ENCODE results near the gene RNU6-7.

Gene RNU6-7

GRCh38 chr14:32201816-32202490, at the start of gene RNU6-7:
Gene RNU6-7, plus strand, starts transcription at chr14:32202045.
- no peak for FAIRE-seq

GRCh38 chr14:32166029-32166428, 35.8 kb upstream of the RNU6-7 start:
- no peak for FAIRE-seq

DNA sequence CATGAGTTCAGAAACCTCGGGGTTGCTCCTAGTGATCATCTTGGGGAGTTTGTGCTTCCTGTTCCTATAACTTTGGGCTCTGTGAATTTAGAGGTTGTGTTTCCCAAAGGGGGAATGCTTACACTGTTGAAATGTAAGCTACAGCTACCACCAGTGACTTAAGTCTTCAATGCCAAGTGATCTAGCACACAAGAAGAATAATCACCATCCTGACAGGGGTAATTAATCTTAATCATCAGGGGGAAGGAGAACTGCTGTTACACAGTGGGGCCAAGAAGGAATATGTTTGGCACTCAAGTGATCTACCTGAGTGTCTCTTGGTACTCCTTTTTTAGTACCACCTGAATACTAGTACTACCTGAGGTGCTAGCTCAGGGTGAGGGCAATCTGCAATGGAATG, 34.9 kb upstream of the RNU6-7 start:
- FAIRE-seq: no peak

- FAIRE-seq: no peak
Observed at GRCh38 chr14:32167907-32168306, 33.9 kb upstream of the RNU6-7 start.

GRCh38 chr14:32169191-32169590, 32.7 kb upstream of the RNU6-7 start:
- no peak for FAIRE-seq

DNA sequence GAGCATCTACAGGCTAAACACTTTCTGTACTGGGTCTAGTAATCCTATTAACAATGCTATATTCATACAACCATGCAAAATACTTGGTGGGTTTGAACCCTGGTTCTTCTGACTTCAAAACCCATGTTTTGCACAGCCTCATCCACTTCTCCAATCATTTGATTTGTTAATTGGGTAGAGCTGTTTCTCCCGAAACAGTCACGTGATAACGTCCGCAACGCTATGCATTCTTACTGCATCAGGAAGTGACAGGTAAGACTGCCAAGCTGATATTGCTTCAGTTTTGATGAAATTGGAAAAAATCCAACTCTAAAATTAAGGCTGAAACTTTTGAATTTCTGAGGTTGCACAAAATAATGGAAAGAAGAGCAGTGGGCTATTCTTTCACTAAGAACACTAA, 30.4 kb upstream of the RNU6-7 start:
- FAIRE-seq: no peak

DNA sequence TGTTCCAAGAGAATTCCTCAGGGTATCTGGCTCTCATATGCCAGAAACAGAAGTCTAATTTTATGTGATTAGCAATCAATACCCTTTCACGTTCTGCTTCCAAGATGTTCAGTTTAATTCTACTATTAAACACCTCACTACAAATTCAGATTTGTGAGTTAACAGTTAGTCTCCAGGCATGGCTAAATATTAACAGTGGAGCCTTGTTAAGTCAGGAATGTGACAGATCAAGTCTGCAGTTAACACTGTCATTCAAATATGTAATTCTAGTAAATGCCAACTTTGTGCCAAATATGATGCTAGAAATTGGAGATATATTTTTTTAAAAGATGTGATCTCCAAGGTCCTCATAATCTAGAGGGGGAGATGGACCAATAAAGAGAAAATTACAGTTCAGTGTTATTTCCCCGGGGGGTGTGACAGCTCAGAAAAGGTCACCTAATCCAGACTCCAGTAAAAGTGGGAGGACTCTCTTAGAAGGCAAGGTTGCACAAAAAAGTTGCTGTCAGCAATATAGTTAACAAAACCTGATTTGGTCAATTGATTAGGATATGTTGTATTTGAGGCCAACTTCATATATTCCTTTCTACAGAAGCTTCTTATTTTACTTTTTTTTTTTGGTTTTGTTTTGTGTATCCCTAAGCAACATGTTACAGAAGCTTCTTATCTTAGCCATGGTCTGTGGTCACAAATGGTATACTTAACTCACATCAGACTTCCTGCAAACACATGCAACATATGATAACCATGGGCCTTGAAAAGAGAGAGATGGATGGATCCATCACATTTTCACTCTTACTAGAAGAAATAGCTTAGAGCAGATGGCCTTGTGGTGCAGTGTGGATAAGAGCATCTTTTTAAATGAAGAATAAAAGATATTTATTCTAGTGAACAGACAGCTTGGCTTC, 18.4 kb upstream of the RNU6-7 start:
- no peak for FAIRE-seq

DNA sequence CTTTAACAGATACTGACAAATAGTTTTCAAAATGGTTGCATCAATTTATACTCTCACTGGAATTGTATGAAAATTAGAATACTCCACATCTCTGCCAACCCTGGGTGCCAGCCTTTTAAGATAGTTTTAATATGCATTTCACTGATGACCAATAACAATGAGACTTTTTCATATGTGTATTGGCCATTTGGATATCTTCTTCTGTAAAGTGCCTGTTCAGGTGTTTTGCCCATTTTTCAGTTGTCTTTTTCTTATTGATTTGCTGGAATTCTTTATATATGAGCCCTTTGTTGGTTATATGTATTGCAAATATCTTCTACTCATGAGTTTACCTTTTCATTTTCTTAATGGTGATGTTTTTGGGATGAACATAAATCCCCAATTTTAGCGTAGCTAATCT, 16.7 kb upstream of the RNU6-7 start:
- no peak for FAIRE-seq

DNA sequence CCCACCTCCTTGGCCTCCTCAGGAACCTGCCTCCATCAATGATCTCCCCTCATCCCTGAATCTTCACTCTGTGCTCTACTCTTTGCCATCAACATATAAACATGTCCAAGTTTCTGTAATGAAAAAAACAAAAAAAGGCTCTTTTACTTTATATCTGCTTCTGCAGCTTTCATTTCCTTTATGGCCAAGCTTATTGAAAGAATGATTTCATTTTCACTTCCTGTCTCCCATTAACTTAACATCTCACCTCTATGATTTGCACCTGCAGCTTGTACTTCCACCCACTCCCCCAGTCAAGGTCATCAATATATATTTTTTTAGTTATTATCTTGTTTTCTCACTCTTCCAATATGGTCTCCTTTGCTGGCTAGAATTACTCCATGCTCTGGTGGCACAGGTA, 15.6 kb upstream of the RNU6-7 start:
- FAIRE-seq: no peak

GRCh38 chr14:32189811-32190210, 12.0 kb upstream of the RNU6-7 start:
- FAIRE-seq: no peak

- no peak for FAIRE-seq
Observed at GRCh38 chr14:32190673-32191072, 11.2 kb upstream of the RNU6-7 start.

DNA sequence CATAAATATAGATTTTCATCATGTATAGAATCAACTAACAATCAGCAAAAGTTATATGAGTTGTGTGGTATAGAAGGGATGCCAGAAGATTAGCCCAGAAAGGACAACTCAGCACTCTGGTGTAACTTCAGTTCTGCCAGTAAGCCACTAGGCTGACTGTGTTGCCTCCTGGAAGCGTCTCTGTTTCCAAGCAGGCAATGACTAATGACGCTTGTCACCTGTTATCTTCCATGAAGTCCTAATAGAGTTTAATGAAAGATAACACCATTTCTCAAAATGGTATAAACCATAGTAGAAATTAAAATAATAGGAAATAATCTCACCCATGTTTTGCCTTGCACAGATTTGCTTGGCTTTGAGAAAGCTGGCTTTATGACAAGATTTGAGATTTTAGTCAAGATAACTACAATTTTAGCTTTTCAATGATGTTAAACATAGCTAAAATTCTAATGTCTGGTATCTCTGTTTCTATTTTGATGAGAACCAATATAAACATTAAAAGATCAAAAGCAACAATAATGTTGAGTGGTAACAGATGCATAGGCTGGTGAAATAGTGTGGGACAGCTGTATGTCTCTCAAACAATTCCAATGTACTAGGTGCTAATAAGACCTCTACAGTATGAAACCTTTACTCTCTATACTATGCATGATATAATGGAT, 9.0 kb upstream of the RNU6-7 start:
- FAIRE-seq: no peak

GRCh38 chr14:32193532-32193931, 8.3 kb upstream of the RNU6-7 start:
- FAIRE-seq: no peak

DNA sequence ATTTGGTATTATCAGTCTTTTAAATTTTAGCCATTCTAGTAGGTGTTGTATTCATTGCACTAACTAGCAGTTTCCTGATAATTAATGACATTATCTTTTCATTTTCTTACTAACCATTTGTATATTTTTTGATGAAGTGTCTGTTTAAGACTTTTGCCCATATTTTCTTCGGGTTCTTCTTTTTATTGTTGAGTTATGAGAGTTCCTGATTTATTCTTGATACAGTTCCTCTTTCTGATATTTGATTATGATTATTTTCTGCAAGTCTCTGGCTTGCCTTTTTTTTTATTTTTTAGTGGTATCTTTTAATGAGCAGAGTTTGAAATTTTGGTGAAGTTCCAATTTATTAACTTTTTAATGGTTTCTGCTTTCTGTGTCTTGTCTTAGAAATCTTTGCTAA, 6.2 kb upstream of the RNU6-7 start:
- FAIRE-seq: no peak

DNA sequence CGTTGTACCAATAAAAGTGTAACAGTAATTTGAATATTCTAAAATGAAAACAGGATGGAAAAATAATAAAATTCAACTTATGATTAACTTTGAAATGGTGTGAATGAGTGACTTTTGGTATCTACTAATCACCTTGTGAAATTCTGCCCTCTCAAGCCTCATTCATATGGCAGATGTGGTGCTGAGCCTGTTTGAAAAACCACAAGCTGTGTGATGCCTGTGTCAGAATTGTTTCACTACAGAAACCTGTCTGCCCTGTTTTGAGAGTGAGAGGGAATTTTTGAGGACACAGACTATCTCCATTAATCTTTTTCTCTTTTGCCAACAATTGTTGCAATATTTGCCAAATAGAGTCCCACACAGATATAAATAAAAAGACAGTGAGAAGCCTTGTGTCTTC, 3.9 kb upstream of the RNU6-7 start:
- FAIRE-seq: no peak

DNA sequence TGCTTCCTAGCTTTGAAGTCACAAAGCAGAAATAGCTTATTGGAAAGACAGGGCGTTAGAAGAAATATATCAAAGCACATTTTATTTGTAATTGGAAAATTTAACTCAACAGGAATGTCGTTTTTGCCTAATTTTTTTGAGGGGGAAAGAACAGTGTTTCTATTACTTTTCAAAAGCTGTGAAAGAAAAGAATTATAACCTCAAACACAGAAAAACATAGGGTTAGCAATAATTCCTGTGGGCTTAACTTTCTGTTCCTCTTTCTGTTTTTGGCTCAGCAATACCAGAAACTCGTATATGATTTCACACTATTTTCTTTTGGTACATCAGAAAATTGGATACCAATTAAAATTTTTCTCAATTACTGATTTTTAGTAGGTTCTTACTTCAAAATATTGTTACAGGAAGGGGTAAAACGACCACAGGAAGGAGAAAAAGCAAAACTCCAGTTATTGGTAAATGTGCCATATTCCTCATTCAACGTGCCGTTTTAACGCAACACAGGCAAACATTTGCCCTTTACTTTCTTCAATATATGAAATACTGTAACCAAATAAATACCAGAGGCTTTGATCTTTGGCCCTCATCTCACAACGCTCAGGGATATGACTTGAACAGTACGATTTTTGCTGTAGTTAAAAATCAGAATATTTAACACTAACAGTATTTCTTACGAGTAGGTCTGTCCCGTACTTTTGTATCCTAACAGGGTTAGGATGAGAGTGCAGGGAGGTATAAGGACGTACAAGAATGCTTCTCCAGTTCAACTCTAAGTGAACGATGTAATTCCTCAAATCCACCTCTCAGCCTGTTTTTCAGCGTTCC, 1.3 kb upstream of the RNU6-7 start:
- FAIRE-seq: no peak

GRCh38 chr14:32201193-32201815, 541 bp upstream of the RNU6-7 start:
- no peak for FAIRE-seq

- FAIRE-seq: no peak
Observed at GRCh38 chr14:32202491-32202997, 699 bp downstream of the RNU6-7 start.

DNA sequence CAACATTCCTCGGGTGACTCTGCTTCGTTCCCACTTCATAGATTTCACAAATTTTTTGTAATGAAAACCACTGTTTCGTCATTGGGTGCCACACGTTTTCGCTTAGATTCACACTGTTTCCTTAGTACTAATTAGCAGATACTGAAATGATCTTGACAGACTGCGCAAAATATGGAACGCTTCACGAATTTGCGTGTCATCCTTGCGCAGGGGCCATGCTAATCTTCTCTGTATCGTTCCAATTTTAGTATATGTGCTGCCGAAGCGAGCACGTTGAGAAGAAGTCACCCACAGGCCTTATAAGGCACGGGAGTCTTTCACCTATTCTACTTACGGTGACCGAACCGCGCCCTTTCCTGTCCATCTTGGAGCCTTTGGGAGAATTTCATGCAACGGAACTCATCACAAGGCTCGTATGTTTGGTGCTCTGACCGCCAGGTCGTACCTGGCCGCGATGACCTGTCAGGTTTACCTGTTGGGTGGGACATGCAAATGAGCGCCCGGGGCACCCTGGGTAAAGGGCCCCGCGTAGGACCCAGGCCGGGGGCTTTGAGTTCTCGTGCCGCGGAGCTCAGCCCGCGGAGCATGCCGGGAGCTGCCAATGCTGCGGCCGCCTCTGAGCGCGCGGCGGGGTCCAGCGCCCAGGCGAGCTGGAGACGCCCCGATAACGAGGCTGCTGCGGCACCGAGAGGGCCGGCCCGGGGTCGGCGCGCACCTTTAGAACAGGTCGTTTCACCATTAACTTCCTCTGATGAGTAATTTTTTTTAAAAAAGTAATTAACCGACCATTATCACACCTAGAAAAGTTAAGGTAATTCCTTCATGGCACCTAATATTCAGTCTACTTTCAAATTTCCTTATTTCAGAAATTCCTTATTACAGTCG, 1.4 kb downstream of the RNU6-7 start, which contains the start of gene RNU6-8:
Gene RNU6-8, minus strand, starts transcription at position 272 of the 885 bp plus-strand sequence.
- no peak for FAIRE-seq

DNA sequence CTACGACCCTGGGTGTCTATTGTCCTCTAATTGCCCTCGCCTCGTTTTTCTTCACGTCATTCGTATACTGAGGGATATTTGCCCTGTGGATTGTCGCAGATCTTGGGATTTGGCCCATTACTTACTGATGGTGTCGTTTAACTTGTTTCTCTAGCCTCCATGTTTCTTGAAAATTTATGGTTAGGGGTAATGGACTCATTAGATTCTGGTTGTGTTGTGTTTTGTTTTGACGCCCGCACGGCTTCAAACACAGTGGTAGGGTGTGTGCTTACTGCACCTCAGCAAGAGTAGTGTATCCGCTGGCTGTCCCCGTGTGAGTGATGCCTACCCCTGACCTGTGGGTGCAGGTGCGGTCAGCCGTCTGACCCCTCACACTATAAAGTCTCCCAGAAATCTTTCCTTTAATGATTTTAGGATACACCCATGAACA, 2.1 kb downstream of the RNU6-7 start:
- no peak for FAIRE-seq

DNA sequence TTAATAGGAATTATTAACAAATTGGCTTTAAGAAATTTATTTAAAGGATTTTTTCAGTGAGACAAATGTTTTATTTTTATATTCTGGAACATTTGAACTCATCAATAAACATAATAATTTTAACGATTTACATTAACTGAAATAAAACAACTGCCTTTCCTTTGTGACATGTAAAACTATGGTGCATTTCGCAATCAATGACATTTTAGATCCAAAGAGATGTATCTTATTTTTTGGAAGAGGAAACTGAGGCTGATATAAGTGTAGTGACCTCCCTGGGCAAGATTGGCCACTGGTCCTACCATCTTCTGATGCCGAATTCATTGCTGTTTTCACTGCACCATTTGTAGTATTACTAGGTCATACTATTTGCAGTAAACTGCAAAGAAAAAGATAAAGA, 3.7 kb downstream of the RNU6-7 start:
- no peak for FAIRE-seq

Data from colon (tissue), 2 donors.